NCI-H460 (cell line): ENCODE results near the gene RGPD4. TPM values are rescaled to one million over a fixed set of nuclear protein-coding genes. Genes with fewer than 3 reads are reported as not detected.
"Not testable (repeated sequence)": the region's sequence is repeated elsewhere in the genome, so short reads cannot be mapped to it uniquely, and the experiment has no call there.

Experiments used
- DNase-seq: peaks from one replicate; pipeline ENCODE4 v3.0.0-alpha.2; 2016; ENCODE audit warnings: low read depth; ENCODE audit errors: extremely low read depth
- polyA plus RNA-seq: library from polyadenylated mRNA; depleted of rRNA; stranded (reverse); fragments of >200 nt; gene quantifications from 2 replicates; pipeline ENCODE4 v1.2.3, GENCODE V29; 2014; cell fraction: nucleus; rRNA removed
- total RNA-seq: library from RNA; depleted of rRNA; stranded (reverse); fragments of >200 nt; shearing (Covaris generic); gene quantifications from 2 replicates; pipeline ENCODE4 v1.2.3, GENCODE V29; 2014; rRNA removed

Gene RGPD4
- total RNA-seq: 0.07 TPM in 1 of 2 replicates, not detected in the other
- not detected in 2 replicates for polyA plus RNA-seq

- not testable (repeated sequence) for DNase-seq
Observed at GRCh38 chr2:107826749-107827148, at the start of gene RGPD4. RGPD4 (plus strand) TSS chr2:107826892; CDS start chr2:107827014, 122 bp downstream.

GRCh38 chr2:107777974-107778373 lies 48.7 kb upstream of the RGPD4 start:
- DNase-seq: no peak

GRCh38 chr2:107785756-107786155 lies 40.9 kb upstream of the RGPD4 start:
- DNase-seq: no peak

GRCh38 chr2:107790837-107791236 lies 35.9 kb upstream of the RGPD4 start:
- no peak for DNase-seq

GRCh38 chr2:107801498-107801897 lies 25.2 kb upstream of the RGPD4 start:
- no peak for DNase-seq

GRCh38 chr2:107804608-107805498 lies 21.8 kb upstream of the RGPD4 start:
- no peak for DNase-seq

GRCh38 chr2:107806901-107807300 lies 19.8 kb upstream of the RGPD4 start:
- no peak for DNase-seq

GRCh38 chr2:107807988-107808387 lies 18.7 kb upstream of the RGPD4 start:
- DNase-seq: no peak

- DNase-seq: peak; percentile 44
Observed at GRCh38 chr2:107808959-107809358, 17.7 kb upstream of the RGPD4 start.

GRCh38 chr2:107809835-107810234 lies 16.9 kb upstream of the RGPD4 start:
- no peak for DNase-seq

- no peak for DNase-seq
Observed at GRCh38 chr2:107810734-107811133, 16.0 kb upstream of the RGPD4 start.

GRCh38 chr2:107811411-107811810 lies 15.3 kb upstream of the RGPD4 start:
- no peak for DNase-seq

- DNase-seq: no peak
Observed at GRCh38 chr2:107812006-107812405, 14.7 kb upstream of the RGPD4 start.

- DNase-seq: no peak
Observed at GRCh38 chr2:107817378-107817777, 9.3 kb upstream of the RGPD4 start.

GRCh38 chr2:107822302-107822701 lies 4.4 kb upstream of the RGPD4 start:
- no peak for DNase-seq

GRCh38 chr2:107824451-107825205 lies 2.1 kb upstream of the RGPD4 start:
- no peak for DNase-seq

GRCh38 chr2:107825206-107825563 lies 1.5 kb upstream of the RGPD4 start:
- no peak for DNase-seq

GRCh38 chr2:107829514-107829913 lies 2.8 kb downstream of the RGPD4 start:
- DNase-seq: not testable (repeated sequence)

- DNase-seq: not testable (repeated sequence)
Observed at GRCh38 chr2:107833152-107833551, 6.5 kb downstream of the RGPD4 start.

GRCh38 chr2:107833618-107834017 lies 6.9 kb downstream of the RGPD4 start:
- DNase-seq: not testable (repeated sequence)

- not testable (repeated sequence) for DNase-seq
Observed at GRCh38 chr2:107916121-107916520, 89.4 kb downstream of the RGPD4 start.
